H1 (cell line): ENCODE measurements around the gene CRYBB1. TPM values are rescaled to one million over a fixed set of nuclear protein-coding genes. Genes with fewer than 3 reads are reported as not detected.

Experiments
- ATF3 ChIP-seq: IDR thresholded peaks from 2 replicates; pipeline ENCODE4 v1.6.1; 2011; ENCODE audit warnings: low read depth, mild to moderate bottlenecking, low read length; ENCODE audit not compliant: insufficient read depth
- CHD7 ChIP-seq: fragments of 300-600 bp; sonication (generic); IDR thresholded peaks from 2 replicates; pipeline ENCODE4 v1.7.1; 2012; ENCODE audit warnings: low read length, moderate library complexity, mild to moderate bottlenecking, inconsistent platforms; ENCODE audit not compliant: insufficient replicate concordance
- KDM1A ChIP-seq: fragments of 200-600, 300-600 bp; sonication (generic); IDR thresholded peaks from 2 replicates; pipeline ENCODE4 v1.7.1; 2016; ENCODE audit warnings: mild to moderate bottlenecking, low read length, borderline replicate concordance
- MAX ChIP-seq: IDR thresholded peaks from 2 replicates; pipeline ENCODE4 v1.6.1; 2012; ENCODE audit warnings: inconsistent platforms
- PHF8 ChIP-seq: fragments of 200-600 bp; sonication (generic); conservative IDR thresholded peaks from 2 replicates; pipeline ENCODE4 v1.7.1; 2012; ENCODE audit warnings: low read depth, mild to moderate bottlenecking, inconsistent platforms, low read length, moderate library complexity
- RAD21 ChIP-seq, 2 experiments: IDR thresholded peaks in 1 of 2; conservative IDR thresholded peaks in 1 of 2; 2 replicates each; pipeline ENCODE4 v1.6.1; 2011; ENCODE audit warnings: low read depth in 2 of 2, low read length in 2 of 2, improper control_type of control experiment in 1 of 2, inconsistent platforms in 1 of 2, mild to moderate bottlenecking in 1 of 2, moderate library complexity in 1 of 2
- SIN3A ChIP-seq, 2 experiments: IDR thresholded peaks in 1 of 2; conservative IDR thresholded peaks in 1 of 2; 2 replicates each; pipeline ENCODE4 v1.6.1; 2011 to 2012; ENCODE audit warnings: low read length in 2 of 2, improper control_type of control experiment in 1 of 2, low read depth in 1 of 2, mild to moderate bottlenecking in 1 of 2
- TEAD4 ChIP-seq: IDR thresholded peaks from 2 replicates; pipeline ENCODE4 v1.6.1; 2012; ENCODE audit warnings: low read depth, low read length, inconsistent platforms, mixed read lengths
- polyA plus RNA-seq, 7 experiments: library from polyadenylated mRNA; depleted of rRNA in 3 of 7; stranded (reverse) in 5 of 7; unstranded in 2 of 7; fragments of >200 nt in 5 of 7; fragments of 200-250 nt in 2 of 7; gene quantifications; 1 replicate in 5 of 7; 2 replicates in 1 of 7; 4 replicates in 1 of 7; pipeline versions ENCODE4 v1.2.1 to v1.2.3, GENCODE V29; 2011 to 2013; ENCODE audit warnings: missing spikeins in 2 of 7, mixed read lengths in 2 of 7
- total RNA-seq: library from RNA; stranded (reverse); fragmentation: NEBNext Ultra II Directional; extraction: Animal tissue kit (Norgen Biotek cat#: 25700); gene quantifications from 2 replicates; pipeline ENCODE4 v1.2.1, GENCODE V29; 2021

Gene CRYBB1
- total and polyA plus RNA-seq, 2 of the 8 experiments (the other 6 are each of a cell fraction or from before 2014, with no cell fraction given) = 1.7 to 6.0 TPM

GRCh38 chr22:26580240-26580962 lies 37.4 kb downstream of the CRYBB1 start (continued):
- TF ChIP-seq CHD7 (peak; percentile 75), ATF3 (no peak), RAD21 (IDR thresholded peaks at IDR 0.05 in 1 of 2, conservative IDR thresholded peaks at IDR 0.05 in 1 of 2; ENCODE audit: low read depth in 2 of 2, low read length in 2 of 2) (no peak), KDM1A (no peak), MAX (no peak), PHF8 (no peak), TEAD4 (0 out of 2 replicates have a peak, but pooled peaks have one; percentile 20), SIN3A (conservative IDR thresholded peaks at IDR 0.05 in 1 of 2, IDR thresholded peaks at IDR 0.05 in 1 of 2; ENCODE audit: low read depth in 1 of 2, low read length in 2 of 2) (no peak)
